GM03348 (cell line): Measurements from ENCODE around the gene COL21A1.

Experiments
- DNase-seq: peaks from one replicate; pipeline ENCODE4 v3.0.0; 2012; ENCODE audit warnings: low spot score

The COL21A1 gene

GRCh38 chr6:56106231-56106630 lies 141.1 kb downstream of the COL21A1 start:
- DNase-seq = no peak

DNA sequence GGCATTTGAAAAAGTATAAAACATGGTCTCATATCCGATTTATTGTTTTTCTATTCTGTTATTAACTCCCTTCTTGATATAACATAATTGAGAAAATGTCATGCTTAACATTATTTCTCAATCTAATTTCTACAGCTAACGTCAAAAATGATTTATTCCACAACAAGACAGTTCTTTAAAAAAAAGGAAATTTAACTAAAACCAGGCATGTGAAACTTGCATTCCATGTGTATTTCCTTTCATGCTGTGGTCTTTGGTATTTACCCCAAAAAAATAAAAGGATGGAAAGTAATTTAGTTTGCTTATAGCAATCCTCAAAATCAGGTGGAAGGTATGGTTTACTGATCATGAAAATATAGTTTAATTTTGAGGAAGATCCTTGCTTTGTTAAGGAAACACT lies 142.8 kb downstream of the COL21A1 start:
- no peak for DNase-seq

- no peak for DNase-seq
Observed at GRCh38 chr6:56102216-56102615, 145.2 kb downstream of the COL21A1 start.

DNA sequence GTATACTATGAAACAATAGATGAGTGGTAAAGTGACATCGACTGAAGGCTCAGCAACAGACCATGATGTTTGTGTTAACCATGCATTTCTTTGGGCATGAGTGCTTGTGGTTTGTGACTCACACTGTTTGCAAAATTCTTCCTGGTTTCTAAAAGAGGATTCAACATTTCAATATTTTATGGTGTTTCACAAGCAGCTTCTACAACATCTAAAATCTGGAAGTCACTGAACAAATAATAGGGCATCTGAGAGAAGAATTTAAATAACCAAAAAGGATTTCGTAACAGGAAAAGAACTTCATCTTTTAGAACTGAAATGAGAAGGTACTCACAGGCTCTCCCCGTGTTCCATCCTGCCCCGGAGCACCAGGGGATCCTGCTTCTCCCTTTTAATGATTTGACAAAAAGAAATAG lies 146.2 kb downstream of the COL21A1 start:
- peak; percentile 39 for DNase-seq

GRCh38 chr6:56096946-56097621 lies 150.3 kb downstream of the COL21A1 start:
- no peak for DNase-seq

DNA sequence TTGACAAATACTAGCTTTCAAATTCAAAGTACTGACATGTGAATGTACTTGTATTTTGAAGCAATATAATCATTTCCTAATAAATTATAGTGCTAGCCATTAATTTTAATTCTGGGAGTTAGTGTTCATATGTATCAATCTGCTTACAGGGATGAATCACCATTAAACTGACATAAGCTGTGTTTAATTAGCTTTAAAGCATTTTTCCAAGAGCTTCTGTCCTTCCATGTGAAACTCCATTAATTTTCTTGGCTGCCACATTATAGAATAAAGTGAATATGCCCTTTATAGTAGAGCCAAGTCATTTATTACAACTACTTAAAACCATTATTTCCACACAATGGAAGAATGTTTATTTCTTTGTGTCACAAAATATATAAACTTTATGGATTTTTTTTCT lies 150.8 kb downstream of the COL21A1 start:
- no peak for DNase-seq

GRCh38 chr6:56093776-56094175 lies 153.6 kb downstream of the COL21A1 start:
- DNase-seq = no peak

DNA sequence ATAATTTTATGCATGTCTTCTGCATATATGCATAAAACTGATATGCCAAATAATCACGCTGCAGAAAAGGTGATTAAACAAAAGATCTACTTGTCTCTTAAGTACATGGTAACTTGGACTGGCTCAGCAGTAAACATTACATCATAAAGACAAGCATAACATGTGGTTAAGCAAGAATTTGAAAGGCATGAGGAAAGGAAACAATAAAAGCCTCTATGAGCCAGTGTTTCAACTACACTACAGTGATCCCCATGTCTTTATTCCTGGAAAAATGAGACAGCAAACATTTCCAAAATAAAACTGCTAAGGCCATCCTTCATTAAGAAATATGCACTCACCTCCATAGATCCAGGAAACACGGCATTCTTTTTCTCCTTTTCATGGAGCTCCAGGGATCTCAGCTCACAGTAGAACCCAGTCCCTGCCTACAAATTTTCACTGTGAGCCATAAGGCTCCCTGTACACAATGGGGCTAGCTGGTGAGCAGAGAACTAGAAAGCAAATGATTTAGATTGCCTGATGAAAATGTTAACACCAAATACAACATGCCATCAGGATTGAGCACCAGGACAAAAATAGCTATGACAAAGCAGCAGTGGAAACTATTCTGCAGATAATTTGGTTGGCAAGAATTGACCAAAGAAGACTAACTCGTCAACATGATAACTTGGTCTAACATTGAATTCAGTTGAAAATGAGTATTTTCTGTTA lies 156.1 kb downstream of the COL21A1 start:
- DNase-seq = peak; percentile 32

DNA sequence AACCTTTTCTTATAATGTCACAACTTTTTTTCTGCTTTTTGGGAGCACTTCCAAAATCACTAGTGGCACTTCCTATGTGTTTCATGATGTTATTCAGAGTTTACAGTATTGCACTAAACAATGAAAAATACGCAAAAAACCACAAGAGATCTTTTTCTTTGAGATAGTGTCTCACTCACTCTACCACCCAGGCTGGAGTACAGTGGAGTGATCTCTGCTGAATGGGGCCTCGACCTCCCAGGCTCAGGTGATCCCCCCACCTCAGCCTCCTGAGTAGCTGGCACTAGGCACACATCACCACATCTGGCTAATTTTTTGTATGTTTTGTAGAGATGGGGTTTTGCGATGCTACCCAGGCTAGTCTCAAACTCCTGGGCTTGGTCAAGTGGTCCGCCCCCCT lies 158.7 kb downstream of the COL21A1 start:
- no peak for DNase-seq

GRCh38 chr6:56087421-56087820 lies 160.0 kb downstream of the COL21A1 start:
- DNase-seq = no peak

GRCh38 chr6:56079751-56080540 lies 167.4 kb downstream of the COL21A1 start:
- no peak for DNase-seq

DNA sequence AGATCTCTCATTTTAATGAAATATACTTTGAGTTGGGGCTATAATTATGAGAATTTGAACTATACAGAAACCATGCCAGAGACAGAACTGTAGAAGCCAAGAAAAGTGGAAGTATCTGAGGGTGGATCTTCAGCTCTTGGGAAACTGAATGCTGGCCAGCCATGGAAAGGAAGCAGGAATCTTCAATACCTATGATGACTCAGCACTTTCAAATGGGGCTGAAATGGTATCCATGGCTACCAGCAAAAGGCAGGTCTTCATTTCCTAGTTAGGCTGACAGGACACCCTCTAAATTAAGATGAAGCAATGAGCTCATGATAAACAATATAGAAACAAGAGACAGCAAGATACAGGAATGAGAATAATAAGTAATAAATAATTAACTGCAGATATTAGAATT lies 171.3 kb downstream of the COL21A1 start:
- DNase-seq = no peak

DNA sequence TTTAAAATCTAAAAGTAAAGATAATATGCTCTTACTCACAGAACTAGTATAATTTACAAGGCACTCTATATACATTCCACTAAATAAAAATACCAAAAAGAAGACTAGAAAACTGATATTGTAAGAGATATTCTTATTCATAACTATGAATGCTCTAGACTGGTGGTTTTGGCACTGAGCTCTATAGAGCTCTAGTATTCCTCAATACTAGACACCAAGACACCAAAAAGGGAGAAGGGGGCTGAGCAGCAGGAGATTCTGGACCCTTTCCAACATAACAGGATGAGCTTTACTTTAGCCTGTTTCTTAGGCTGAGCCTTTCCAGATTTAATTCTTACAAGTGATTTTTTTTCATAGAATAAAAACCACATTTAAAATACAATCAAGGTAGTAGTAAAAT lies 173.6 kb downstream of the COL21A1 start:
- no peak for DNase-seq

GRCh38 chr6:56073315-56073714 lies 174.1 kb downstream of the COL21A1 start:
- DNase-seq = no peak

DNA sequence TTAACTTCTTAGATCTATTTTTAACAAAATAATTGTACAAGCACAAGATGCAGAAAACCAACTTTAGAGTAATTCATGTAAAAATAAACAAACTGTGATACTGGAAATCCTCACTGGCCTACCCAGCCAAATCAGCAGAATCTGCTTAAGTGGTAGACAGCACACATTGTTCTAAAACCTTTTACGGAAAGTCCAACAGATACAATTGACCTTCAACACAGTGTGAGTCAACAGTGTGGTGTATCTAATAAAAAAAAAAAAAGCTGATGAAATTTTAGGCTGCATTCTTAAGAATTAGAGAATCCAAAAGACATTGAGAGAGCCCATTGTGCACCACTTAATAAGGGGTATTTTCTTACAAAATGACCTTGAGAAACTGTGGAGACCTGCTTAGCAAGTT lies 174.5 kb downstream of the COL21A1 start:
- no peak for DNase-seq

DNA sequence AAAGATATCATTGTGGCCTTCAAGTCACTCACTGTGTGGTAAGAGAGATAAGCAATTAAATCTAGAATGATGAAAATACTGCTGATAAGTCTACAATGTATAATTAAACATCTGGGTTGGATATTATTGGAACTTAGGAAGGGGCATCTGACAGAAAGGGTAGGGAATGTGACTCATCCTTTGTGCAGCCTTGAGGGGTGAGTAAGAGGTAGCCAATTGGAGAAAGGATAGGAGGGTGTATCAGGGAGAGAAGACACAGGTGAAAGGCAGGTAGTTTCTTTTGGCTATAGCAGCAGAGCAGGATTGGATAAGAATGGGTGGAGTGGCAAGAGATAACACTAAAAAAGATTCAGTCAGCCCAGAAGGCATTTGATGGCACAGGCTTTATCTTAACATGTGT lies 182.0 kb downstream of the COL21A1 start:
- no peak for DNase-seq

DNA sequence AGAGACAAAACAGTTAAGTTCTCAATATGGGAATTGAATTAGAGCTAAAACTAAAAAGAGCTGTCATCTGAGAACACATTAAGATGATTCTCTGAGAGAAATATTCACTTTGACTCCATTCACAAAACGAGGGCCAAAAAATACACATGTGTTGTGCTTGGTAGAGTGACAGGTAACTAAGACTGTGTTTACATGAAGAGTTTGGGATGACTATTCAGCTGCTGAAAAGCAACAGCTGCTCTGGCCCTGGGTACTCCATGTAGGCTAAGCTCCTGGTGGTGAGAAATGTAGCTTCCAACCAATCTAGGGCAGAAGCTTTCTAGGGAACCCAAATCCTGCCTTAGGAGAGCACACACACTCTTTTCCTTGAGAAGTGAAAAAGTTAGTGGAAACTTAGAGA lies 184.5 kb downstream of the COL21A1 start:
- no peak for DNase-seq

DNA sequence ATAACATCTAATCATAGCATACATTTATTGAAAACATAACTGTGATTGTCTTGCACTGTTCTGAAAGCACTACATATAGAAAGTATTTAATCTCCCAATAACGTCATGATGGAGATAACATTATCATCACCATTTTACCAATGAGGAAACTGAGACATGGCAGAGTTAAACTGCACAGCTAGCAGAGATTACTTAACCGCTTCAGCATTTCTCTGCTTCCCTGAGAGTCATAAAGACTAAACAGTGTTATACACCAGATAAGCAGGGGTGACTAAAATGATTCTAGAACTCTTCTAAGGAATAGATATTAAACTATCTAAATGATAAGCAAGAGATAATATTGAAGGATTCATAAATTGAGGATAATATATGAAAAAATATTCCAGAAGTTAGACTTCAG lies 188.7 kb downstream of the COL21A1 start:
- no peak for DNase-seq

- DNase-seq = no peak
Observed at GRCh38 chr6:56055081-56055704, 192.2 kb downstream of the COL21A1 start.

DNA sequence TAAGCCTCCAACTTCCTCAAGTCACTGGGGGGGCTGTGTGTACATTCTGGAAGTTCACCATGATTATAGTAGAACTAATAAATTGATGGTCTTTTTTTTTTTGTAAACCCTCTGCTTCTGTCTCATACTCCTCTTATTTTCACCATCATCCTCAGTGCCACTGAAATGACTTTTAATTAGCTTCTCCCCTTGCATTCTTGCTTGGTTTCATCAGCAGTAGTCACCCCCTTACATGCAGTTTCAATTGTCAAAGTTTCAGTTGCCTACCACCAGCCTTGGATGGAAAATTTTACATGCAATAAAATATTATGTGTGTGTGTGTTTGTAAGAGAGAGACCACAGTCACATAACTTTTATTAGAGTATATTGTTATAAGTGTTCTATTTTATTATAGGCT lies 196.2 kb downstream of the COL21A1 start:
- no peak for DNase-seq

GRCh38 chr6:56050530-56051201 lies 196.7 kb downstream of the COL21A1 start:
- no peak for DNase-seq

- no peak for DNase-seq
Observed at GRCh38 chr6:56048601-56049000, 198.8 kb downstream of the COL21A1 start.
